ENCODE results near the gene GBGT1. TPM values are rescaled to one million over a fixed set of nuclear protein-coding genes. Genes with fewer than 3 reads are reported as not detected.

The GBGT1 gene
- total and polyA plus RNA-seq, 4 donors = 6.1 to 42.9 (median 23.2) TPM

DNA sequence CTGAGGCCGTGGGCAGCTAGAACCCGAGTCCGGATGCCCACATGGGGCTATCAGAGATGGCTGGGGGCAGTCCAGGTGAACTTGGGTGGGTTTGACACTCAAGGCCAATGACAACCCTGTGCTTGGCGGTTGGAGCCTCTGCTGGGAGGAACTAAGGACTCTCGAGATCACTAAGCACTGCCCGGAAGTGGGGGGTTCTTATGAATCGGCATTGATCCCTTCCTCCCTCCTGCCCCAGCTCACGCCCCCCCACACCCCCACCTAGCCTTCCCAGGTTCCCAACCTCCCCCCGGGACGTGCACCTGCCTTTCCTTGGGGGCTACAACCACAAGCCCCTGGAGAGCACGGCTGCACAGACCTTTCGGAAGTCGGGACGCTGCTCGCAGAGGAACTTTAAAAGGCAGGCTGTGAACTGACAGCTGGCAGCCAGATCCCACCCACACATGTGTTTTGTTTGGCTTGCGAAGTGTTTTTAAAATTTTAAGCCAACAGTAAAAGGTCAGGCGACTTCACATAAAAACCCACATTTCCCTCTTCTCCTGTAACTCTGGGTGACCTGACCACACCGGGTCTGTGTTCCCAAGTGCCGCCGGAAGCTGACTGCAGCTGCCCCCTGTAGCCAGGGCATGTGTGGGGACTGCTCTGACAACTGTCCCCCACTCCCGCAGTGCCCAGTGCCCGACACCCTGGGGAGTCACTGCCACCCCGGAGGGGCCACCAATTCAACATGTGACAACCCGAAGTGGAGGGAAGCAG, 37.6 kb downstream of the GBGT1 start:
- TF ChIP-seq, protein P1, sequence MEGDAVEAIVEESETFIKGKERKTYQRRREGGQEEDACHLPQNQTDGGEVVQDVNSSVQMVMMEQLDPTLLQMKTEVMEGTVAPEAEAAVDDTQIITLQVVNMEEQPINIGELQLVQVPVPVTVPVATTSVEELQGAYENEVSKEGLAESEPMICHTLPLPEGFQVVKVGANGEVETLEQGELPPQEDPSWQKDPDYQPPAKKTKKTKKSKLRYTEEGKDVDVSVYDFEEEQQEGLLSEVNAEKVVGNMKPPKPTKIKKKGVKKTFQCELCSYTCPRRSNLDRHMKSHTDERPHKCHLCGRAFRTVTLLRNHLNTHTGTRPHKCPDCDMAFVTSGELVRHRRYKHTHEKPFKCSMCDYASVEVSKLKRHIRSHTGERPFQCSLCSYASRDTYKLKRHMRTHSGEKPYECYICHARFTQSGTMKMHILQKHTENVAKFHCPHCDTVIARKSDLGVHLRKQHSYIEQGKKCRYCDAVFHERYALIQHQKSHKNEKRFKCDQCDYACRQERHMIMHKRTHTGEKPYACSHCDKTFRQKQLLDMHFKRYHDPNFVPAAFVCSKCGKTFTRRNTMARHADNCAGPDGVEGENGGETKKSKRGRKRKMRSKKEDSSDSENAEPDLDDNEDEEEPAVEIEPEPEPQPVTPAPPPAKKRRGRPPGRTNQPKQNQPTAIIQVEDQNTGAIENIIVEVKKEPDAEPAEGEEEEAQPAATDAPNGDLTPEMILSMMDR (IDR thresholded peaks at IDR 0.05; ENCODE audit: control extremely low read depth, extremely low read depth) = no peak
- 26 to 44% methylated on average over 24 of the region's 24 CpGs for WGBS, 2 donors
- ATAC-seq (ENCODE audit: insufficient read depth, low FRiP score) = no peak
- peaks cover 5 to 36% (median 8%) of the 10 kb centered on the region in 5 donors for H3K4me1 ChIP-seq (ENCODE audit: control insufficient read depth in 5 of 5, insufficient read depth in 5 of 5, low read length in 5 of 5)
- H3K4me3 ChIP-seq = no peak overlapping the region
- no peaks in the 10 kb centered on the region for H3K9me3 ChIP-seq (ENCODE audit: control insufficient read depth in 4 of 4, insufficient read depth in 3 of 4, low read length in 3 of 4)
- H3K36me3 ChIP-seq (ENCODE audit: control insufficient read depth in 4 of 4, insufficient read depth in 4 of 4, low read length in 4 of 4) = no peaks in the 10 kb centered on the region
- peak; percentile 62 to 83 (median 77) for DNase-seq
- H3K27me3 ChIP-seq (ENCODE audit: control insufficient read depth in 3 of 3, insufficient read depth in 3 of 3, low read length in 2 of 3) = no peaks in the 10 kb centered on the region
- H3K27ac ChIP-seq (ENCODE audit: low read depth in 1 of 2, low read length in 1 of 2) = peak overlapping the region; percentile 14 to 76
- H3K9ac ChIP-seq (ENCODE audit: insufficient read depth in 1 of 2, low read length in 2 of 2) = no peak overlapping the region

- WGBS, 2 donors = 63 to 83% methylated on average over 2 of the region's 2 CpGs
- peaks cover 5 to 38% (median 8%) of the 10 kb centered on the region in 5 donors for H3K4me1 ChIP-seq (ENCODE audit: control insufficient read depth in 5 of 5, insufficient read depth in 5 of 5, low read length in 5 of 5)
- no peak overlapping the region for H3K9ac ChIP-seq (ENCODE audit: insufficient read depth in 1 of 2, low read length in 2 of 2)
- DNase-seq (no peak), ATAC-seq (ENCODE audit: insufficient read depth, low FRiP score) (no peak)
- no peaks in the 10 kb centered on the region for H3K27me3 ChIP-seq (ENCODE audit: control insufficient read depth in 3 of 3, insufficient read depth in 3 of 3, low read length in 2 of 3)
- TF ChIP-seq, protein P1 (IDR thresholded peaks at IDR 0.05; ENCODE audit: control extremely low read depth, extremely low read depth) = no peak
- H3K9me3 ChIP-seq (ENCODE audit: control insufficient read depth in 4 of 4, insufficient read depth in 3 of 4, low read length in 3 of 4) = no peaks in the 10 kb centered on the region
- no peak overlapping the region for H3K27ac ChIP-seq (ENCODE audit: low read depth in 1 of 2, low read length in 1 of 2)
- no peaks in the 10 kb centered on the region for H3K36me3 ChIP-seq (ENCODE audit: control insufficient read depth in 4 of 4, insufficient read depth in 4 of 4, low read length in 4 of 4)
- H3K4me3 ChIP-seq = no peak overlapping the region
These were observed 38.8 kb downstream of the GBGT1 start for GRCh38 chr9:133124907-133125275.

DNA sequence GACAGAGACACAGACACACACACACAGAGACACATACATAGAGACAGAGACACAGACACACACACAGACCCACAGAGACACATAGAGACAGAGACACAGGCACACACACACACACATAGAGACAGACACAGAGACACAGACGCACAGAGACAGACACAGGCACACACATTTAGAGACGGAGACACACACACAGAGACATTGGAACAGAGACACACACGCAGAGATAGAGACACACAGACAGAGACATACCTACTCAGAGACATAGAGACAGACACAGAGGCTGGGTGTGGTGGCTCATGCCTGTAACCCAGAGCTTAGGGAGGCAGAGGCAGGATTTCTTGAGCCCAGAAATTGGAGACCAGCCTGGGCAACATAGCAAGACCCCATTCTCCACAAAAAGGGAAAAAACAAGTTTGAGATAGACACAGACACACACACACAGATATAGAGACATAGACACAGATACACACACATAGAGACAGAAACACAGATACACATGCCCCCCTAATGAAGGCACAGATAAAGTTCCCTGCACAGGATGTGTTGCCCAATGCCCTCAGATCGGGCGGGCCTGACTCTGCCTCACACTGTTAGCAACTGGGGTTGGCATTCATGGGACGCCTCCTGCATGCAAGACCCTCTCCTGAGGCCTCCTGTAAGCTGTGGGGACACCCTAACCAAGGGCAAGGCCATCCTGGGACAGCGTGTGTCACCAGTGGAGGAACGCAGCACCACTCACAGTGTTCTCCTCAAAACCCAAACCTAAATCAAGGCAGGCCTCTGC, 39.4 kb downstream of the GBGT1 start:
- H3K9ac ChIP-seq (ENCODE audit: insufficient read depth in 1 of 2, low read length in 2 of 2) = no peak overlapping the region
- TF ChIP-seq, protein P1 (IDR thresholded peaks at IDR 0.05; ENCODE audit: control extremely low read depth, extremely low read depth) = no peak
- WGBS, 2 donors = 73 to 89% methylated on average over 8 of the region's 8 CpGs
- H3K36me3 ChIP-seq (ENCODE audit: control insufficient read depth in 4 of 4, insufficient read depth in 4 of 4, low read length in 4 of 4) = no peaks in the 10 kb centered on the region
- peaks cover 5 to 40% (median 9%) of the 10 kb centered on the region in 5 donors for H3K4me1 ChIP-seq (ENCODE audit: control insufficient read depth in 5 of 5, insufficient read depth in 5 of 5, low read length in 5 of 5)
- no peak overlapping the region for H3K4me3 ChIP-seq
- no peak for ATAC-seq (ENCODE audit: insufficient read depth, low FRiP score)
- H3K27me3 ChIP-seq (ENCODE audit: control insufficient read depth in 3 of 3, insufficient read depth in 3 of 3, low read length in 2 of 3) = no peaks in the 10 kb centered on the region
- no peak for DNase-seq
- H3K9me3 ChIP-seq (ENCODE audit: control insufficient read depth in 4 of 4, insufficient read depth in 3 of 4, low read length in 3 of 4) = no peaks in the 10 kb centered on the region
- peak overlapping the region in 1 of 2 donors; percentile 48 for H3K27ac ChIP-seq (ENCODE audit: low read depth in 1 of 2, low read length in 1 of 2)
